Measurements from ENCODE around the gene AKIP1.
"Not testable (repeated sequence)": the region's sequence is repeated elsewhere in the genome, so short reads cannot be mapped to it uniquely, and the experiment has no call there.

DNA sequence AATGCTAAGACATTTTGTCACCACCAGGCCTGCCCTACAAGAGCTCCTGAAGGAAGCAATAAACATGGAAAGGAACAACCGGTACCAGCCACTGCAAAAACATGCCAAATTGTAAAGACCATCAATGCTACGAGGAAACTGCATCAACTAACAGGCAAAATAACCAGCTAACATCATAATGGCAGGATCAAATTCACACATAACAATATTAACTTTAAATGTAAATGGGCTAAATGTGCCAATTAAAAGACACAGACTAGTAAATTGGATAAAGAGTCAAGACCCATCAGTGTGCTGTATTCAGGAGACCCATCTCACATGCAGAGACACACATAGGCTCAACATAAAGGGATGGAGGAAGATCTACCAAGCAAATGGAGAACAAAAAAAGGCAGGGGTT lies 19.8 kb upstream of the AKIP1 start:
- TF ChIP-seq, protein P1, sequence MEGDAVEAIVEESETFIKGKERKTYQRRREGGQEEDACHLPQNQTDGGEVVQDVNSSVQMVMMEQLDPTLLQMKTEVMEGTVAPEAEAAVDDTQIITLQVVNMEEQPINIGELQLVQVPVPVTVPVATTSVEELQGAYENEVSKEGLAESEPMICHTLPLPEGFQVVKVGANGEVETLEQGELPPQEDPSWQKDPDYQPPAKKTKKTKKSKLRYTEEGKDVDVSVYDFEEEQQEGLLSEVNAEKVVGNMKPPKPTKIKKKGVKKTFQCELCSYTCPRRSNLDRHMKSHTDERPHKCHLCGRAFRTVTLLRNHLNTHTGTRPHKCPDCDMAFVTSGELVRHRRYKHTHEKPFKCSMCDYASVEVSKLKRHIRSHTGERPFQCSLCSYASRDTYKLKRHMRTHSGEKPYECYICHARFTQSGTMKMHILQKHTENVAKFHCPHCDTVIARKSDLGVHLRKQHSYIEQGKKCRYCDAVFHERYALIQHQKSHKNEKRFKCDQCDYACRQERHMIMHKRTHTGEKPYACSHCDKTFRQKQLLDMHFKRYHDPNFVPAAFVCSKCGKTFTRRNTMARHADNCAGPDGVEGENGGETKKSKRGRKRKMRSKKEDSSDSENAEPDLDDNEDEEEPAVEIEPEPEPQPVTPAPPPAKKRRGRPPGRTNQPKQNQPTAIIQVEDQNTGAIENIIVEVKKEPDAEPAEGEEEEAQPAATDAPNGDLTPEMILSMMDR (conservative IDR thresholded peaks at IDR 0.05), result not testable (repeated sequence)
- not testable (repeated sequence) for TF ChIP-seq ZFX (IDR thresholded peaks at IDR 0.05)

Data from C4-2B (cell line).